Neural cell (in vitro differentiated cells): ENCODE measurements around the gene FHIT. TPM values are rescaled to one million over a fixed set of nuclear protein-coding genes. Genes with fewer than 3 reads are reported as not detected.

Experiments used
- H2AFZ ChIP-seq: fragments of 200-600, 300-800 bp; sonication (generic), shearing (Covaris generic); 2 replicates; pipeline ENCODE4 v1.6.0; 2014; ENCODE audit warnings: low read depth, mild to moderate bottlenecking, antibody characterized with exemption, low read length, moderate library complexity
- H3F3A ChIP-seq: fragments of 200-600 bp; shearing (Covaris generic); 2 replicates; pipeline ENCODE4 v1.6.1; 2016; ENCODE audit warnings: mild to moderate bottlenecking, moderate library complexity, mixed read lengths, antibody characterized with exemption, low read length; ENCODE audit not compliant: insufficient read depth, poor library complexity, severe bottlenecking
- H3K27ac ChIP-seq: fragments of 200-600, 300-800 bp; sonication (generic), shearing (Covaris generic); 2 replicates; pipeline ENCODE4 v1.5.1; 2014; ENCODE audit warnings: mild to moderate bottlenecking, low read length, moderate library complexity
- H3K27me3 ChIP-seq: fragments of 300-800, 200-600 bp; sonication (generic), shearing (Covaris generic); 2 replicates; pipeline ENCODE4 v1.6.0; 2014; ENCODE audit warnings: mild to moderate bottlenecking, low read depth, low read length, moderate library complexity; ENCODE audit not compliant: insufficient read depth
- H3K36me3 ChIP-seq: fragments of 300-800, 200-600 bp; sonication (generic), shearing (Covaris generic); 2 replicates; pipeline ENCODE4 v1.5.1; 2014; ENCODE audit warnings: mild to moderate bottlenecking, antibody characterized with exemption, low read length, moderate library complexity; ENCODE audit not compliant: insufficient read depth
- H3K4me2 ChIP-seq: fragments of 300-800, 200-600 bp; sonication (generic), shearing (Covaris generic); 2 replicates; pipeline ENCODE4 v1.6.0; 2014; ENCODE audit warnings: mild to moderate bottlenecking, low read length
- H3K4me3 ChIP-seq: fragments of 300-800, 200-600 bp; sonication (generic), shearing (Covaris generic); 2 replicates; pipeline ENCODE4 v1.5.1; 2014; ENCODE audit warnings: mild to moderate bottlenecking, low read length, moderate library complexity
- H3K79me2 ChIP-seq: fragments of 200-600 bp; shearing (Covaris generic); replicated peaks from 2 replicates; pipeline ENCODE4 v1.6.0; 2014; ENCODE audit warnings: mild to moderate bottlenecking, low read length, moderate library complexity; ENCODE audit not compliant: insufficient read depth
- H3K9ac ChIP-seq: fragments of 300-800, 200-600 bp; sonication (generic), shearing (Covaris generic); 2 replicates; pipeline ENCODE4 v1.6.1; 2016; ENCODE audit warnings: mild to moderate bottlenecking, low read length, mixed read lengths
- H3K9me2 ChIP-seq: fragments of 200-600 bp; shearing (Covaris generic); 2 replicates; pipeline ENCODE4 v1.6.1; 2016; ENCODE audit warnings: mild to moderate bottlenecking, low read length, mixed read lengths; ENCODE audit not compliant: insufficient read depth
- H3K9me3 ChIP-seq: fragments of 200-600, 300-800 bp; sonication (generic), shearing (Covaris generic); 2 replicates; pipeline ENCODE4 v1.6.1; 2016; ENCODE audit warnings: mild to moderate bottlenecking, mixed run types, low read length, moderate library complexity, mixed read lengths
- H4K20me1 ChIP-seq: fragments of 200-600 bp; shearing (Covaris generic); 2 replicates; pipeline ENCODE4 v1.6.1; 2016; ENCODE audit warnings: mild to moderate bottlenecking, mixed run types; ENCODE audit not compliant: insufficient read depth
- CTCF ChIP-seq: fragments of 450-650 bp; IDR thresholded peaks from 2 replicates; pipeline ENCODE4 v1.5.1; 2014; ENCODE audit warnings: antibody characterized with exemption, mild to moderate bottlenecking, moderate library complexity; ENCODE audit not compliant: poor library complexity, severe bottlenecking
- EP300 ChIP-seq: fragments of 450-650 bp; conservative IDR thresholded peaks from 2 replicates; pipeline ENCODE4 v1.6.1; 2014; ENCODE audit warnings: antibody characterized with exemption, mild to moderate bottlenecking, moderate library complexity; ENCODE audit not compliant: poor library complexity, severe bottlenecking
- EZH2 ChIP-seq: fragments of 200-600, 300-800 bp; shearing (Covaris generic), sonication (generic); IDR thresholded peaks from 2 replicates; pipeline ENCODE4 v1.6.1; 2014; ENCODE audit warnings: antibody characterized with exemption, low read length, borderline replicate concordance, mild to moderate bottlenecking; ENCODE audit not compliant: insufficient read depth, poor library complexity, severe bottlenecking
- MXI1 ChIP-seq: fragments of 450-650 bp; conservative IDR thresholded peaks from 2 replicates; pipeline ENCODE4 v1.6.1; 2014; ENCODE audit warnings: antibody characterized with exemption, mild to moderate bottlenecking; ENCODE audit not compliant: poor library complexity, severe bottlenecking
- POLR2AphosphoS5 ChIP-seq: IDR thresholded peaks from 2 replicates; pipeline ENCODE4 v1.6.1; 2012
- RAD21 ChIP-seq: fragments of 450-650 bp; conservative IDR thresholded peaks from 2 replicates; pipeline ENCODE4 v1.6.1; 2014; ENCODE audit warnings: antibody characterized with exemption, mild to moderate bottlenecking, moderate library complexity
- REST ChIP-seq: IDR thresholded peaks from 2 replicates; pipeline ENCODE4 v1.6.1; 2012; ENCODE audit warnings: borderline replicate concordance
- SMC3 ChIP-seq: fragments of 450-650 bp; conservative IDR thresholded peaks from 2 replicates; pipeline ENCODE4 v1.6.1; 2014; ENCODE audit warnings: antibody characterized with exemption, mild to moderate bottlenecking, moderate library complexity; ENCODE audit not compliant: poor library complexity
- TAF1 ChIP-seq: IDR thresholded peaks from 2 replicates; pipeline ENCODE4 v1.6.1; 2012; ENCODE audit warnings: low read depth
- polyA plus RNA-seq: library from polyadenylated mRNA; depleted of rRNA; stranded (reverse); fragments of >200 nt; gene quantifications from 2 replicates; pipeline ENCODE4 v1.2.3, GENCODE V29; 2014

FHIT gene
- polyA plus RNA-seq, 1 donor from 2014 or later = not detected

- no peaks in the 10 kb centered on the region for H3K9me3 ChIP-seq
- H3K4me3 ChIP-seq = no peak overlapping the region
- H3K9me2 ChIP-seq = no peaks in the 10 kb centered on the region
- no peak overlapping the region for H3K27ac ChIP-seq
- H3K36me3 ChIP-seq = no peaks in the 10 kb centered on the region
- H4K20me1 ChIP-seq = no peaks in the 10 kb centered on the region
- no peak overlapping the region for H3K4me2 ChIP-seq
- H3K79me2 ChIP-seq = no peaks in the 10 kb centered on the region
- H3K27me3 ChIP-seq = no peaks in the 10 kb centered on the region
- TF ChIP-seq POLR2AphosphoS5 = no peak
- TF ChIP-seq EP300 = no peak
- no peak for TF ChIP-seq RAD21
- TF ChIP-seq TAF1 = no peak
- no peak for TF ChIP-seq MXI1
- no peak for TF ChIP-seq EZH2
- TF ChIP-seq REST = no peak
- TF ChIP-seq CTCF = no peak
- no peak for TF ChIP-seq SMC3
- no peaks in the 10 kb centered on the region for H3F3A ChIP-seq
- no peak overlapping the region for H3K9ac ChIP-seq
- no peak overlapping the region for H2AFZ ChIP-seq
Observed at GRCh38 chr3:60383345-60383744, 867.9 kb downstream of the FHIT start.

GRCh38 chr3:60366486-60366885, 884.8 kb downstream of the FHIT start:
- Histone ChIP-seq H3K27me3 (no peaks in the 10 kb centered on the region), H3K9me3 (no peaks in the 10 kb centered on the region), H3K79me2 (no peaks in the 10 kb centered on the region), H3F3A (no peaks in the 10 kb centered on the region), H3K27ac (no peak overlapping the region), H3K36me3 (no peaks in the 10 kb centered on the region), H3K4me3 (no peak overlapping the region), H4K20me1 (no peaks in the 10 kb centered on the region), H3K4me2 (no peak overlapping the region), H2AFZ (no peak overlapping the region), H3K9ac (no peak overlapping the region), H3K9me2 (no peaks in the 10 kb centered on the region)
- no peak for TF ChIP-seq EP300
- TF ChIP-seq POLR2AphosphoS5 = no peak
- no peak for TF ChIP-seq REST
- no peak for TF ChIP-seq MXI1
- TF ChIP-seq SMC3 = no peak
- TF ChIP-seq RAD21 = no peak
- no peak for TF ChIP-seq CTCF
- no peak for TF ChIP-seq TAF1
